CD14-positive monocyte (primary cell): ENCODE data around the gene ZNF624. TPM values are rescaled to one million over a fixed set of nuclear protein-coding genes. Genes with fewer than 3 reads are reported as not detected.
A peak's percentile ranks its signal among the peaks of the same experiment; 100 is the strongest.

Experiments used
- DNase-seq, 3 donors: peaks; one replicate each; pipeline ENCODE4 v3.0.0-alpha.2; 2011 to 2022
- H2AFZ ChIP-seq: 2 replicates; pipeline ENCODE4 v1.6.0; 2012; ENCODE audit warnings: mild to moderate bottlenecking, low read depth, low read length, inconsistent platforms; ENCODE audit not compliant: insufficient read depth, poor library complexity, severe bottlenecking
- H3K27ac ChIP-seq, 2 donors: 1 replicate in 1 of 2; 2 replicates in 1 of 2; pipeline ENCODE4 v1.5.1; 2012 to 2013; ENCODE audit warnings: low read length in 2 of 2, control low read depth in 1 of 2, inconsistent platforms in 1 of 2, low read depth in 1 of 2, mild to moderate bottlenecking in 1 of 2
- H3K27me3 ChIP-seq, 2 donors: one replicate each; pipeline versions ENCODE4 v1.6.0 to v1.6.1; 2011 to 2013; ENCODE audit warnings: low read length in 2 of 2; ENCODE audit not compliant: control insufficient read depth in 2 of 2, insufficient read depth in 2 of 2
- H3K36me3 ChIP-seq, 2 donors: replicated peaks in 1 of 2; 1 replicate in 1 of 2; 2 replicates in 1 of 2; pipeline versions ENCODE4 v1.5.1 to v1.6.1; 2012 to 2013; ENCODE audit warnings: low read length in 2 of 2, control low read depth in 1 of 2, inconsistent platforms in 1 of 2, mild to moderate bottlenecking in 1 of 2; ENCODE audit not compliant: insufficient read depth in 2 of 2, control insufficient read depth in 1 of 2
- H3K4me1 ChIP-seq, 2 donors: 1 replicate in 1 of 2; 2 replicates in 1 of 2; pipeline versions ENCODE4 v1.5.1 to v1.6.1; 2012 to 2013; ENCODE audit warnings: low read length in 2 of 2, control low read depth in 1 of 2, inconsistent platforms in 1 of 2, mild to moderate bottlenecking in 1 of 2, moderate library complexity in 1 of 2; ENCODE audit not compliant: insufficient read depth in 2 of 2, control insufficient read depth in 1 of 2
- H3K4me2 ChIP-seq: replicated peaks from 2 replicates; pipeline ENCODE3; 2012; ENCODE audit warnings: low read length, moderate library complexity, mild to moderate bottlenecking; ENCODE audit not compliant: poor library complexity, severe bottlenecking; ENCODE audit errors: extremely low read depth
- H3K4me3 ChIP-seq, 3 experiments: fragments of 200-600 bp in 1 of 3; sonication (generic) in 1 of 3; replicated peaks in 1 of 3; 1 replicate in 2 of 3; 2 replicates in 1 of 3; pipeline ENCODE4 v1.5.1; 2011 to 2013; ENCODE audit warnings: low read length in 3 of 3, mild to moderate bottlenecking in 3 of 3, control low read depth in 2 of 3, low read depth in 2 of 3, inconsistent platforms in 1 of 3, moderate library complexity in 1 of 3
- H3K79me2 ChIP-seq: 2 replicates; pipeline ENCODE4 v1.6.0; 2012; ENCODE audit warnings: mild to moderate bottlenecking, control low read depth, inconsistent platforms, low read length, moderate library complexity; ENCODE audit not compliant: insufficient read depth
- H3K9ac ChIP-seq: 2 replicates; pipeline ENCODE4 v1.6.0; 2017; ENCODE audit warnings: low read length, mild to moderate bottlenecking; ENCODE audit not compliant: insufficient read depth, poor library complexity, severe bottlenecking
- H3K9me3 ChIP-seq, 2 donors: replicated peaks in 1 of 2; 1 replicate in 1 of 2; 2 replicates in 1 of 2; pipeline versions ENCODE4 v1.5.1 to v1.6.1; 2012 to 2013; ENCODE audit warnings: low read length in 2 of 2, control low read depth in 1 of 2; ENCODE audit not compliant: control insufficient read depth in 1 of 2, insufficient read depth in 1 of 2
- H4K20me1 ChIP-seq: 2 replicates; pipeline ENCODE4 v1.6.0; 2012; ENCODE audit warnings: mild to moderate bottlenecking, low read length, control low read depth, moderate library complexity; ENCODE audit not compliant: insufficient read depth
- H3K27ac Mint-ChIP-seq, 7 donors: one replicate each; pipeline ENCODE4 v1.8.0; 2020; ENCODE audit warnings: mild to moderate bottlenecking in 7 of 7, mixed read lengths in 7 of 7, moderate library complexity in 6 of 7, inconsistent platforms in 2 of 7
- H3K27me3 Mint-ChIP-seq, 3 donors: one replicate each; pipeline ENCODE4 v1.8.0; 2021 to 2022; ENCODE audit warnings: low read depth in 3 of 3, mild to moderate bottlenecking in 3 of 3, mixed read lengths in 3 of 3, moderate library complexity in 3 of 3, inconsistent platforms in 1 of 3
- H3K36me3 Mint-ChIP-seq, 2 donors: one replicate each; pipeline ENCODE4 v1.8.0; 2020; ENCODE audit warnings: mixed read lengths in 2 of 2, inconsistent platforms in 1 of 2, mild to moderate bottlenecking in 1 of 2
- H3K4me1 Mint-ChIP-seq: one replicate; pipeline ENCODE4 v1.8.0; 2020; ENCODE audit warnings: mild to moderate bottlenecking, mixed read lengths
- H3K4me3 Mint-ChIP-seq, 2 donors: one replicate each; pipeline ENCODE4 v1.8.0; 2020; ENCODE audit warnings: mild to moderate bottlenecking in 2 of 2, mixed read lengths in 2 of 2, moderate library complexity in 1 of 2
- H3K9me3 Mint-ChIP-seq, 7 donors: one replicate each; pipeline ENCODE4 v1.8.0; 2020 to 2022; ENCODE audit warnings: mixed read lengths in 7 of 7, mild to moderate bottlenecking in 6 of 7, moderate library complexity in 6 of 7, inconsistent platforms in 2 of 7
- WGBS: methylation state at CpG from one replicate; pipeline ENCODE4 v1.1.5; 2013; ENCODE audit warnings: missing lambda C conversion rate; ENCODE audit not compliant: insufficient coverage; 5-methylcytosine and 5-hydroxymethylcytosine counted together
- intact Hi-C, 2 donors: fragments of 100-400 bp; cut with micrococcal nuclease; formaldehyde crosslinking; loops; one replicate each; pipeline versions ENCODE4 v1.15.0 to v1.15.1; 2023
- polyA plus RNA-seq, 3 donors: library from polyadenylated mRNA; depleted of rRNA in 1 of 3; unstranded in 2 of 3; stranded (reverse) in 1 of 3; fragments of 300-500 nt in 2 of 3; fragments of >200 nt in 1 of 3; fragmentation: Illumina TruSeq in 2 of 3; gene quantifications; 1 replicate in 2 of 3; 2 replicates in 1 of 3; pipeline ENCODE4 v1.2.3, GENCODE V29; 2012 to 2021
- TF ChIP-seq, protein P1 (sequence below): fragments of 200-600 bp; IDR thresholded peaks from one replicate; pipeline ENCODE4 v1.8.0; 2022; ENCODE audit warnings: antibody characterized with exemption, mild to moderate bottlenecking

Gene ZNF624
- polyA plus RNA-seq, 3 donors: 0.45 to 3.2 (median 0.68) TPM

GRCh38 chr17:16589097-16589969 is 64.3 kb downstream of the ZNF624 start:
- no peak overlapping the region for H3K27ac Mint-ChIP-seq
- peak overlapping the region; percentile 96 for H3K4me2 ChIP-seq
- H3K4me1 ChIP-seq: peaks cover 12 to 13% of the 10 kb centered on the region in 2 donors
- H3K9ac ChIP-seq: peak overlapping the region; percentile 52
- H3K36me3 ChIP-seq: no peaks in the 10 kb centered on the region
- 3% methylated on average over 51 of the region's 53 CpGs for WGBS
- H3K27me3 Mint-ChIP-seq: peaks cover 33 to 43% (median 34%) of the 10 kb centered on the region in 3 donors
- peak; percentile 82 to 91 (median 88) for DNase-seq
- H2AFZ ChIP-seq: peak overlapping the region; percentile 97
- H3K4me1 Mint-ChIP-seq: peaks cover 24% of the 10 kb centered on the region
- TF ChIP-seq, protein P1, sequence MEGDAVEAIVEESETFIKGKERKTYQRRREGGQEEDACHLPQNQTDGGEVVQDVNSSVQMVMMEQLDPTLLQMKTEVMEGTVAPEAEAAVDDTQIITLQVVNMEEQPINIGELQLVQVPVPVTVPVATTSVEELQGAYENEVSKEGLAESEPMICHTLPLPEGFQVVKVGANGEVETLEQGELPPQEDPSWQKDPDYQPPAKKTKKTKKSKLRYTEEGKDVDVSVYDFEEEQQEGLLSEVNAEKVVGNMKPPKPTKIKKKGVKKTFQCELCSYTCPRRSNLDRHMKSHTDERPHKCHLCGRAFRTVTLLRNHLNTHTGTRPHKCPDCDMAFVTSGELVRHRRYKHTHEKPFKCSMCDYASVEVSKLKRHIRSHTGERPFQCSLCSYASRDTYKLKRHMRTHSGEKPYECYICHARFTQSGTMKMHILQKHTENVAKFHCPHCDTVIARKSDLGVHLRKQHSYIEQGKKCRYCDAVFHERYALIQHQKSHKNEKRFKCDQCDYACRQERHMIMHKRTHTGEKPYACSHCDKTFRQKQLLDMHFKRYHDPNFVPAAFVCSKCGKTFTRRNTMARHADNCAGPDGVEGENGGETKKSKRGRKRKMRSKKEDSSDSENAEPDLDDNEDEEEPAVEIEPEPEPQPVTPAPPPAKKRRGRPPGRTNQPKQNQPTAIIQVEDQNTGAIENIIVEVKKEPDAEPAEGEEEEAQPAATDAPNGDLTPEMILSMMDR: peak; percentile 95
- peaks cover 7 to 39% (median 29%) of the 10 kb centered on the region in 7 donors for H3K9me3 Mint-ChIP-seq
- peak overlapping the region; percentile 28 to 77 (median 56) for H3K4me3 ChIP-seq
- H3K36me3 Mint-ChIP-seq: peaks cover 0 to 5% of the 10 kb centered on the region in 2 donors
- H3K27me3 ChIP-seq: peaks cover 15 to 34% of the 10 kb centered on the region in 2 donors
- peaks cover 6 to 20% of the 10 kb centered on the region in 2 donors for H3K9me3 ChIP-seq
- H4K20me1 ChIP-seq: no peaks in the 10 kb centered on the region
- H3K79me2 ChIP-seq: no peaks in the 10 kb centered on the region
- intact Hi-C loops: loop anchor here in 1 of 2 donors (2.0 kb wide), 1 partner anchor 53 kb away; no protein-coding TSS in a partner anchor
- H3K27ac ChIP-seq: no peak overlapping the region
- peak overlapping the region; percentile 74 to 84 for H3K4me3 Mint-ChIP-seq

- peaks cover 23% of the 10 kb centered on the region for H3K4me1 Mint-ChIP-seq
- H3K27ac ChIP-seq: no peak overlapping the region
- no peak overlapping the region for H3K27ac Mint-ChIP-seq
- no peak overlapping the region for H3K9ac ChIP-seq
- peaks cover 17 to 37% of the 10 kb centered on the region in 2 donors for H3K27me3 ChIP-seq
- peaks cover 40 to 59% (median 43%) of the 10 kb centered on the region in 3 donors for H3K27me3 Mint-ChIP-seq
- H3K36me3 Mint-ChIP-seq: peaks cover 0 to 5% of the 10 kb centered on the region in 2 donors
- H3K79me2 ChIP-seq: no peaks in the 10 kb centered on the region
- no peaks in the 10 kb centered on the region for H4K20me1 ChIP-seq
- peaks cover 0 to 9% of the 10 kb centered on the region in 2 donors for H3K9me3 ChIP-seq
- H3K9me3 Mint-ChIP-seq: peaks cover 5 to 23% (median 18%) of the 10 kb centered on the region in 7 donors
- intact Hi-C loops: no loop called here
- no peak overlapping the region for H2AFZ ChIP-seq
- no peak overlapping the region for H3K4me3 ChIP-seq
- H3K4me3 Mint-ChIP-seq: peak overlapping the region in 1 of 2 donors; percentile 5
- 100% methylated on average over 1 of the region's 4 CpGs for WGBS
- peaks cover 18 to 21% of the 10 kb centered on the region in 2 donors for H3K4me1 ChIP-seq
- no peak overlapping the region for H3K4me2 ChIP-seq
- TF ChIP-seq, protein P1: no peak
- H3K36me3 ChIP-seq: no peaks in the 10 kb centered on the region
- DNase-seq: no peak
Observed at GRCh38 chr17:16585796-16586195, 67.9 kb downstream of the ZNF624 start.
